Hepatocyte (in vitro differentiated cells): ENCODE data around the gene EPHB1. TPM values are rescaled to one million over a fixed set of nuclear protein-coding genes. Genes with fewer than 3 reads are reported as not detected.

Experiments
- DNase-seq: peaks from one replicate; pipeline ENCODE4 v3.0.0-alpha.2; 2016; ENCODE audit warnings: low spot score
- H2AFZ ChIP-seq: fragments of 200-600 bp; sonication (generic); 2 replicates; pipeline ENCODE4 v1.6.0; 2016; ENCODE audit warnings: antibody characterized with exemption, mild to moderate bottlenecking
- H3K27ac ChIP-seq: fragments of 200-600 bp; sonication (generic); 2 replicates; pipeline ENCODE4 v1.5.1; 2016; ENCODE audit warnings: mild to moderate bottlenecking
- H3K27me3 ChIP-seq: fragments of 200-600 bp; sonication (generic); 2 replicates; pipeline ENCODE4 v1.6.1; 2016
- H3K36me3 ChIP-seq: fragments of 200-600 bp; sonication (generic); replicated peaks from 2 replicates; pipeline ENCODE4 v1.5.1; 2016; ENCODE audit warnings: low read depth; ENCODE audit not compliant: insufficient read depth
- H3K4me1 ChIP-seq: fragments of 200-600 bp; sonication (generic); 2 replicates; pipeline ENCODE4 v1.5.1; 2016; ENCODE audit warnings: mild to moderate bottlenecking, moderate library complexity; ENCODE audit not compliant: insufficient read depth
- H3K4me2 ChIP-seq: fragments of 200-600 bp; sonication (generic); 2 replicates; pipeline ENCODE4 v1.6.0; 2016
- H3K4me3 ChIP-seq: fragments of 200-600 bp; sonication (generic); 2 replicates; pipeline ENCODE4 v1.5.1; 2016; ENCODE audit warnings: mild to moderate bottlenecking
- H3K79me2 ChIP-seq: fragments of 200-600 bp; sonication (generic); 2 replicates; pipeline ENCODE4 v1.6.0; 2017; ENCODE audit warnings: mild to moderate bottlenecking
- H3K9me2 ChIP-seq: fragments of 200-600 bp; sonication (generic); replicated peaks from 2 replicates; pipeline ENCODE4 v1.6.0; 2017; ENCODE audit warnings: mild to moderate bottlenecking; ENCODE audit not compliant: insufficient read depth
- H3K9me3 ChIP-seq: fragments of 200-600 bp; sonication (generic); 2 replicates; pipeline ENCODE4 v1.5.1; 2016; ENCODE audit warnings: low read depth, mild to moderate bottlenecking
- H4K20me1 ChIP-seq: fragments of 200-600 bp; sonication (generic); 2 replicates; pipeline ENCODE4 v1.6.0; 2016; ENCODE audit warnings: mild to moderate bottlenecking; ENCODE audit not compliant: insufficient read depth, poor library complexity, severe bottlenecking
- CTCF ChIP-seq: fragments of 200-600 bp; sonication (generic); IDR thresholded peaks from 2 replicates; pipeline ENCODE4 v1.5.1; 2016; ENCODE audit warnings: antibody characterized with exemption, mild to moderate bottlenecking; ENCODE audit not compliant: poor library complexity
- EZH2 ChIP-seq: fragments of 200-600 bp; sonication (generic); IDR thresholded peaks from 2 replicates; pipeline ENCODE4 v1.6.1; 2016; ENCODE audit warnings: antibody characterized with exemption, mild to moderate bottlenecking, borderline replicate concordance
- EZH2phosphoT487 ChIP-seq: fragments of 200-600 bp; sonication (generic); IDR thresholded peaks from one replicate; pipeline ENCODE4 v1.6.1; 2018; ENCODE audit warnings: antibody characterized with exemption, mild to moderate bottlenecking, low read depth, moderate library complexity; ENCODE audit not compliant: unreplicated experiment, severe bottlenecking
- WGBS: methylation state at CpG from one replicate; pipeline ENCODE4 v1.1.6; 2016; ENCODE audit warnings: low lambda C conversion rate; ENCODE audit errors: missing lambda C conversion rate; 5-methylcytosine and 5-hydroxymethylcytosine counted together
- polyA plus RNA-seq: library from polyadenylated mRNA; unstranded; fragments of >200 nt; fragmentation: Nextera tagmentation; extraction: Ambion mirVana; gene quantifications from 2 replicates; pipeline ENCODE4 v1.2.1, GENCODE V29; 2016
- total RNA-seq: library from RNA; depleted of rRNA; stranded (reverse); fragments of >200 nt; gene quantifications from 2 replicates; pipeline ENCODE4 v1.2.3, GENCODE V29; 2014

EPHB1 gene
- total and polyA plus RNA-seq, 2 experiments from 2014 or later = 3.3 to 5.6 TPM

GRCh38 chr3:135163701-135164100, 368.6 kb downstream of the EPHB1 start:
- no peaks in the 10 kb centered on the region for H3K79me2 ChIP-seq
- H3K4me2 ChIP-seq = no peak overlapping the region
- no peak overlapping the region for H3K27ac ChIP-seq
- H2AFZ ChIP-seq = no peak overlapping the region
- no peaks in the 10 kb centered on the region for H3K36me3 ChIP-seq
- H3K9me3 ChIP-seq = no peaks in the 10 kb centered on the region
- no peaks in the 10 kb centered on the region for H3K4me1 ChIP-seq
- no peaks in the 10 kb centered on the region for H3K9me2 ChIP-seq
- H3K27me3 ChIP-seq = no peaks in the 10 kb centered on the region
- no peak for DNase-seq
- H4K20me1 ChIP-seq = no peaks in the 10 kb centered on the region
- no peak for TF ChIP-seq EZH2
- no peak for TF ChIP-seq CTCF
- no peak for TF ChIP-seq EZH2phosphoT487
- WGBS = 91% methylated on average over 5 of the region's 5 CpGs
- H3K4me3 ChIP-seq = no peak overlapping the region

- no peaks in the 10 kb centered on the region for H4K20me1 ChIP-seq
- no peak for TF ChIP-seq CTCF
- TF ChIP-seq EZH2phosphoT487 = no peak
- TF ChIP-seq EZH2 = no peak
- no peaks in the 10 kb centered on the region for H3K27me3 ChIP-seq
- no peak overlapping the region for H3K4me2 ChIP-seq
- H3K4me3 ChIP-seq = no peak overlapping the region
- H3K36me3 ChIP-seq = no peaks in the 10 kb centered on the region
- no peaks in the 10 kb centered on the region for H3K4me1 ChIP-seq
- no peak overlapping the region for H2AFZ ChIP-seq
- no peak overlapping the region for H3K27ac ChIP-seq
- no peaks in the 10 kb centered on the region for H3K9me3 ChIP-seq
- no peaks in the 10 kb centered on the region for H3K9me2 ChIP-seq
- no peak for DNase-seq
- H3K79me2 ChIP-seq = no peaks in the 10 kb centered on the region
- WGBS = 91% methylated on average over 5 of the region's 5 CpGs
Observed at GRCh38 chr3:135165260-135165659, 370.2 kb downstream of the EPHB1 start.

GRCh38 chr3:135166266-135166825, 371.3 kb downstream of the EPHB1 start:
- DNase-seq = no peak
- H3K27me3 ChIP-seq = no peaks in the 10 kb centered on the region
- H3K4me1 ChIP-seq = no peaks in the 10 kb centered on the region
- no peaks in the 10 kb centered on the region for H4K20me1 ChIP-seq
- H3K9me2 ChIP-seq = no peaks in the 10 kb centered on the region
- TF ChIP-seq CTCF (no peak), EZH2 (no peak), EZH2phosphoT487 (no peak)
- no peaks in the 10 kb centered on the region for H3K9me3 ChIP-seq
- no peak overlapping the region for H3K4me2 ChIP-seq
- H3K36me3 ChIP-seq = no peaks in the 10 kb centered on the region
- H3K79me2 ChIP-seq = no peaks in the 10 kb centered on the region
- 93% methylated on average over 4 of the region's 4 CpGs for WGBS
- no peak overlapping the region for H2AFZ ChIP-seq
- H3K4me3 ChIP-seq = no peak overlapping the region
- no peak overlapping the region for H3K27ac ChIP-seq

- no peak for DNase-seq
- Histone ChIP-seq H3K4me3 (no peak overlapping the region), H3K27ac (no peak overlapping the region), H3K79me2 (no peaks in the 10 kb centered on the region), H2AFZ (no peak overlapping the region), H3K4me2 (no peak overlapping the region), H3K9me2 (no peaks in the 10 kb centered on the region), H3K27me3 (no peaks in the 10 kb centered on the region), H3K36me3 (no peaks in the 10 kb centered on the region), H3K9me3 (no peaks in the 10 kb centered on the region), H4K20me1 (no peaks in the 10 kb centered on the region), H3K4me1 (no peaks in the 10 kb centered on the region)
- WGBS = 87% methylated on average over 4 of the region's 4 CpGs
- TF ChIP-seq CTCF (no peak), EZH2 (no peak), EZH2phosphoT487 (no peak)
Observed at GRCh38 chr3:135168822-135169221, 373.8 kb downstream of the EPHB1 start.
